Activated gamma-delta T cell (primary cell): ENCODE data around the gene TRA2A.
"Not testable (repeated sequence)": the region's sequence is repeated elsewhere in the genome, so short reads cannot be mapped to it uniquely, and the experiment has no call there.

Experiments used
- DNase-seq: peaks from one replicate; lab custom pipeline; 2025; lab: John Stamatoyannopoulos, UW

Gene TRA2A

DNA sequence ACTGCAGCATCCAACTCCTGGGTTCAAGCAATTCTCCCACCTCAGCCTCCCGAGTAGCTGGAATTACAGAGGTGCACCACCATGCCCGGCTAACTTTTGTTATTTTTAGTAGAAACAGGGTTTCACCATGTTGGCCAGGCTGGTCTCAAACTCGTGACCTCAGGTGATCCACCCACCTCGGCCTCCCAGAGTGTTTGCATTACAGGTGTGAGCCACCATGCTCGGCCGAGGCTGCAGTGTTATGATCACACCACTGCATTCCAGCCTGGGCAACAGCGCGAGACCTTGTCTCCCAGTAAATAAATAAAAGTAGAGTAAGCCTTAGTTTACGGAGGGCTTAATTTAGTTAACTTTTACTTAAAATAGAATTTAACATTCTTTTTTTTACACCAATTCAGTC, 37.8 kb downstream of the TRA2A start:
- no peak for DNase-seq

DNA sequence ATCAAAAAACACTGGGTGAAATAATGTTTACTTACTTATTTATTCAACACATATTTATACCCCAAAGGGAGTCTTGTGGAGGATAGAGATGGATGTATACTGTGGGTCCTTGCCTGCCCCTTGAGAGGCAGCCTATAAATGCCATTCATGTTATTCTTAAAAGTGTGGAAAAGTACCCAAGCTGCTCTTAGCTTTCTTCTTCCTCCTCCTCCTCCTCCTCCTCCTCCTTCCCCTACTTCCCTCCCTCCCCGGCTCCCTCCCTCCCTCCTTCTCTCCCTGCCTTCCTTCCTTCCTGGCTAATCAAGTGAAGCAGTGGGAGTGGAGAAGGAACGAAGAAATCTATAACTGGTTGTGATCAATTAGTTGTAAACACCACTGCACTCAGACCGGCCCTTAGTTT, 40.3 kb downstream of the TRA2A start:
- no peak for DNase-seq

DNA sequence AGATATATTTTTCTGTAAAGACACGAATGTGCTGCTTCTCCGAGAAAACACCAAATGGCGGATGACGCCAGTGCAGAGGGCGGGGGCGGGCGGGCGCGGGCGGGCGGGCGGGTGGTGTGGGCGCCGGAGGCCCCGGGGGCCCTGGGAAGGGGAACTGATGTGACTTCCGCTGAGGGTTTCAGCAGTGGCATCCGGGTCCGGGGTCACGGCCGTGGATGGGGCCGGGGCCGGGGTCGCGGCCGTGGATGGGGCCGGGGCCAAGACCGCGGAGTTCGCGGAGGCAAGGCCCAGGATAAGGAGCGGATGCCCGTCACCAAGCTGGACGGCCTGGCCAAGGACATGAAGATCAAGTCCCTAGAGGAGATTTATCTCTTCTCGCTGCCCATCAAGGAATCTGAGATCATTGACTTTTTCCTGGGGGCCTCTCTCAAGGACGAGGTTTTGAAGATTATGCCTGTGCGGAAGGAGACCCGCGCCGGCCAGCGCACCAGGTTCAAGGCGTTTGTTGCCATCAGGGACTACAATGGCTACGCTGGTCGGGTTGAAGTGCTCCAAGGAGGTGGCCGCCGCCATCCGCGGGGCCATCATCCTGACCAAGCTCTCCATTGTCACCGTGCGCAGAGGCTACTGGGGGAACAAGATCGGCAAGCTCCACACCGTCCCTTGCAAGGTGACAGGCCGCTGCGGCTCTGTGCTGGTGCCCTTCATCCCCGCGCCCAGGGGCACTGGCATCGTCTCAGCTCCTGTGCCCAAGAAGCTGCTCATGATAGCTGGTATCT, 41.2 kb downstream of the TRA2A start:
- DNase-seq = peak; percentile 32

DNA sequence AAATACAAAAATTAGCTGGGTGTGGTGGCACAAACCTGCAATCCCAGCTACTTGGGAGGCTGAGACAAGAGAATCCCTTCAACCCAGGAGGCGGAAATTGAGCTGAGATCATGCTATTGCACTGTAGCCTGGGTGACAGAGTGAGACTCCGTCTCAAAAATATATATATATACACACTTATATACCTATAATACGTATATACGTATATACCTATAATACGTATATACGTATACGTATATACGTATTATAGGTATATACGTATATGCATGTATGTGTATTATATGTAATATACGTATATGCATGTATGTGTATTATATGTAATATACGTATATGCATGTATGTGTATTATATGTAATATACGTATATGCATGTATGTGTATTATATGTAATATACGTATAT, 43.1 kb downstream of the TRA2A start:
- DNase-seq = not testable (repeated sequence)

DNA sequence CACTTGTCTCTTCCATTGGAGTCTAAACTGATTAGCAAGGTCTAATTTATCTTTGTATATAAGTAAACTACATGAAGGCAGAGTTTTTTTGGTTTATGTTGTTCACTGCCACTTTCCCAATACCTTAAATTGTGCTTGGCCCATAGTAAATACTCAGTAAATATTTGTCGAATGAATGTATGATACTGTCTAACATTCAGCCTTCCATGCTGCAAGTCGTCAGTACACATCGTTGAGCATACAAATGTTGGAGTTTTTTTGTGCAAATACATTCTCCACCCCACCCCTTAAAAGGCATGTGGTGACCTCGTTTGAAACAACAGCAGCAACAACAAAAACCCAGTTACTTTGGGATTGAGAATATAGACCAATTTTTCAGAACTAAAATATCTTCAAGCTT, 44.1 kb downstream of the TRA2A start:
- DNase-seq = no peak

DNA sequence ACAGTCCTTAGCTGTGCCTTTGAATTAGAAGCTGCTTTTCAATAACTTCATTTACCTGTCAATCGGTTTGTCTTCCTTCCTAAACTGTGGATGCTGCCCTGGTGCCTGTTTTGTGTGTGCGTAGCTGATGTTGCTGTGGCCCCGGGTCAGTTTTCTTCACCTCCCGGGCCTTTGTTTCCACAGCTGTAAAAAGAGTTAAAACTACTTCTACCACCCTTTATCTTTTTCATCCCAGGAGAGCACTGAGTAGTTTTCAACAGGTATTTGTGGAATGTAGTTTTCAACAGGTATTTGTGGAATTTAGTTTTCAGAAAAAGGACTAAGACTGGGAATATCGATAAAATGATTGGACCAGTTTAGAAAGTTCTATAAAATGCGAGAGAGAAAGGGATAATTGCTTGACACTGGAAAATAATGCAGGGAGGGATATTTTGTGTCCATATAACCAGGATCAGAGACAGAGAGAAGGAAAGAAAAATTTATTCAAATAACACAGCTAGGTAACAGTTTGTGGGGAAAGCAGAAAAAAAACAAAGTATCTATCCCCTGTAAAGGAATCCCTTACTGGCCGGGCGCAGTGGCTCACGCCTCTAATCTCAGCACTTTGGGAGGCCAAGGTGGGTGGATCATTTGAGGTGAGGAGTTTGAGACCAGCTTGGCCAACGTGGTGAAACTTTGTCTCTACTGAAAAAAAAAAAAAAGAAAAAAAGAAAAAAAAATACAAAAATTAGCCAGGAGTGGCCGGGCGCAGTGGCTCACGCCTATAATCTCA, 45.6 kb downstream of the TRA2A start:
- DNase-seq = no peak

DNA sequence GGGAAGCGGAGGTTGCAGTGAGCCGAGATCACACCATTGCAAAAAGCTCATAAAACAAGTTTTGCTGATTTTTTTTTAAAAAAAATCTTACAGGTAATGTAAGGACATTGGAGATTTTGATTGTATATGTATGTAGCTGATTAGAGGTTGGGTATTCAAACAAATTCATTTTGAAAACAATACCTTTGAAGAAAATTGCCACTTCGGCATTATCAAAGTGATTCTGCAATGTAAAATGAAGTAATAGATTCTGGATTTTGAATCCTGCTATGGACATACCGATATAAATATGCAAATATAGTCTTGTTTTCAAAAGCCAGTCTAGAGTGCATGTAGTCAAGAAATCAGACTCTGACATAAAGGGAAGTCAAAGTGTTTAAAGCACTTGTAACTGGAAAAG, 49.1 kb downstream of the TRA2A start:
- DNase-seq = no peak

DNA sequence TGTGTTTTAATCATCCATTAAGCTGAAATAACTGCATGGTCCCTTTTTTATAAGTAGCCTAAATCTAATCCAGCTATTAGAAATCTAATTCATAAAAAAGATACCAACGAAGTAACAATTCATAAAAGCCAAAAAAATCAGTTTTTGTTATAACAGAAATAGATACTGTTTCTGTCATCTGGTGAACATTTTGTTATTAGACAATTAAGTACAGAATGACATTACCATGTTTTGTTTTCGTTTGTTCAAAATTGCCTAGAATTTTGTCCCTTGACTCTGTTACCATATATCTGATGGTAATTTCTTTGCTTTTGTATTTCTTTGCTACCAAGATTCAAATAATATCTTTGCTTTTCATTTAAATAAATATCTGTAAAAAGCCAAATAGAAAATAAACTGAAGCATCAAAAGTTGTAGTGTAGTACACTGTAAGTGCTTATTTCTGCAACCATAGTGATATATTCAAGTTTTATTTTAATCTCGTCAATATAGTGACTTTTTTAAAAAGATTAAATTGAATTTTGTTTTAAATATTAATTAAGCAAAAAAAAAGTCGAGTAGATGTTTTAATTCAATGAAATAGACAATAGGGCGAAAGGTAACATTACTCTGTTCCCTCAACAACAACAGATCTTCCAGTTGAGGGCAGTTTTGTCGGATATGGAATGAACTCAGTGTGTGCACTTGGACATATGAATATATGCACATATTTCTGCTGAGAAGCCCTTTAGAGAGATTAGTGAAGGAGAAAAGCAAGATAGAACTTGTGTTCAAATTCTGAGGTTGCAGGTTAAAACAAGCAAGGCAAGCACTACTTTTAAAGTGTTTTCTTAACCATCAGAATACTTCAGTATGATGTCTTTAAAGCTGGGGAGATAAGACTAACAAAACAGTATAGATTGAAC, 53.6 kb downstream of the TRA2A start:
- DNase-seq = no peak

DNA sequence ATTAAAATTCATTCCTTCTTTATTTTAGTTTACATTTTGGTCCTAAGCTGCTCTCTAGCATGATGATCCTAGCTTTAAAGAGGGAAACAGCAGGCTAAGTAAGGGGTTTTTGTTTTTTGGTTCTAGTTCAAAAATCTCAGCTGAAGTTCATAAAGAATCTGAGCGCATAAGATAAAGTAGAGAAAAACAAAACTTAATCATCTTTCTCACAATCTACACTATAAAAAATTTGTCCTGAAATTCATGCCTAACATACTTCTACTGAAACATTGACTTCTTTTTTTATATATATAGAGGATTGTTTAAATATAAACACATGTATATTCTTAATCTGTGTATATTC, 54.7 kb downstream of the TRA2A start:
- DNase-seq = no peak

DNA sequence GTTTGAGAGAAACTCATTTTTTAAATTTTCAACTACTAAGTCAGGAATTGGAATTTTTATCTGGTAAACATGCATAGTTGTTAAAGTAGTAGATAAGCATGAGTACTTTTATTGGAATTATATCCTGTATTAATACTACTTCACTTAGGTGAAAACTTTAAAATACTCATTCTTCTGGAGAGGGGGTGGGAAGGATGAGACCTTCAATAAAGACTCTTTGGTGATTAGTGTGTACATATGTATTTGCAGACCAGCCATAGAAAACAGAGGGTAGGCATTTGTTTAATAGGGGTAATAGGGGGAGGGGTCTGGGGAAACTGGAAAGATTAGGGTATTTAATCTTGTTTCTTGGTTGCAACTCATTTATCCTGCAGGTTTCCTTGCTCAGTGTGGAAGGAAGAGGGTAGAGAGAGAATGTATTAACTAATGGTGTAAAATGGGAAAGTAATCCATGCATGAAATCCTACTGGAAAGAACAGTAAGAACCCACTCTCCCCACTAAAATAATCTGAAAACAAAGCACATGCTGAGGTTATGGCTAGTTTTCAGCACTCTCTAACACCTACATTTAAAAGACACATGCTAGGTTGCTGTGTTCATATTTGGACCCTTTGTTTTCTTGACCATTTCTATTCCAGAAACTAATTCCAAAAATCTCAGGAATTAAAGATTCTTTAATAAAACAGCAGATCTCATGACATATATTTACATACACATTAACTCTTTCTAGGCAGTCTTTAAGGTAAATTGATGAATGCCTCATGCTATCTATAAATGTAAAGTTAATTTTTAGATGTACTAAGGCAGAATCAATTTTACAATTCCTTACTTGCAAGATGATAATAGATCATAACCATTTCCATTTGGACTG, 55.3 kb downstream of the TRA2A start:
- DNase-seq = no peak

DNA sequence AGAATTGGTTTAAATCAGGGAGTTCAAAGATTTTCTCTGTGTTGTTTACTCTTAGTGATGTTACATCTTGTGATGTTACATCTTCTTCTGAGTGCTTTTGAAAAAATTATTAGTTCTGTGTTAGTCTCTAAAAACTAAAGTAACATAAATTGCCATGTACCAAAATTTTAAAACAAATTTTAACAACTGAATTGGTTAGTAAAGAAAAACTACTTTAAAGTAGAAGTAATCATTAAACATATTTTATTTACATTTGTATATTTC, 56.3 kb downstream of the TRA2A start:
- DNase-seq = no peak

DNA sequence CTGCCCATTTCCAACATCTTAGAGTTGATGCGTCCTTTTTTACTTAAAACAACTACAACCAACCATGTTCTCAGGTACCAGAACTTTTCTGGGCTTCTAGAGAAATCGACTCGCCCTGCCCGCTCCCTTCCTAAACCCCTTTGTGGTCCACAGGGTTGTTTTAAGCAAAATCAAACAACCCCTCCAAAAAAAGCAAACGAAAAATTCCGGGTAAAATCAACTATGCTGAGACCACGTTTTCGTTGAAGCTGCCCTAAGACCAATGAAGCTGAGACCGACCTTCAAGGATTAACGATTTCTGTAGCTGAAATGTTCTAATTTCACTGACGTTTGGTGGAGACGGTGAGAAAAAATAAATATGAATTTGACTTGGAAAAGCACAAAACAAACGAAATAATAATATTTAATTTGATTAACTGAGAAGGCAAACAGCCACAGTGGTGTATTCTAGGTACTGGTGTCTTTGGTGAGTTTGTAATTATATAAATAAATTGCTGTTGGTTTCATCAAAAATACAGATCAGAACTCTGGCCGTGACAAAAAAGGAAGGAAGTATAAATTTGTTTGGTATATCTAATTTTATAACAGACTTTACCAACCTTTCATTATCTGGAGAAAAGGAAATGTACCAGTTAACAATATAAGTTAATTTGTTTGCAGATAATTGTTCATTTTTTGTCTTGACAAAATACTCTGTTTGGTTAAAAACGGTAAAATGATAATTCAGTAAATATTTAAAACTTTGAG, 56.8 kb downstream of the TRA2A start:
- no peak for DNase-seq

DNA sequence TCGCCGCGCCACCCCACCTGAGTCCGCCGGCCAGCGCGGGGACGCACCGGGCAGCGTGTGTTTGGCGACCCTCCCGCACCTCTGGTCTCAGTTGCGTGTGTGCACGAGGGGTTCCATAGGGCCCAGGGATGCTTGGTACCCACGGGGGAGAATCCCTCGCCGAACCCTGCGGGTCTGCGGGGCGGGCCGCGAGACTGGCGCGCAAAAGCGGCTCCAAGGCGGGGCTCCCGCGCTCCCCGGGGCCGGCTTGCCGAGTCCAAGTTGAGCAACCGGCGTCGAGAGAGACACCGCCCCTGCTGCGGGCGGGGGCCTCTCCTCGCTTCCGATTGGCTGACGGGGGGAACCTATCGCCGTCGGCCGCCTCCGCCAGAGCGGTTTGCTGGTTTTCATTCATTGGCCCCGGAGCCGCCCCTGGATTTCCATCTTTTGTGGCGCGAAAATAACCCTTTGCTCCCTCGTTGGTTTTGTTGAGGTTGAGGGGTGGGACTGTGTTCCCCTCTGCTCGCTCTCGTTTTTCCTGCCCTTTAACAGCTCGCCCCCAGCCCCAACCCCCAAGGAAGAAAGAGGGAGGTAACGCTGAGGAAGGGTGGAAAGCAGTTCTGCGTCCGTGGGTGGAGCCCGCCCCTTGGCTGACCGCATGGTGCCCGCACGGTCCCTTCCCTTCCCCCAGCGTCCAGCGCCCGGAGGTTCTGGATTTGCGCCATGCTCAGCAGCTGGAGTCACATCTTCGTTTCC, 57.5 kb downstream of the TRA2A start:
- DNase-seq = peak; percentile 15

DNA sequence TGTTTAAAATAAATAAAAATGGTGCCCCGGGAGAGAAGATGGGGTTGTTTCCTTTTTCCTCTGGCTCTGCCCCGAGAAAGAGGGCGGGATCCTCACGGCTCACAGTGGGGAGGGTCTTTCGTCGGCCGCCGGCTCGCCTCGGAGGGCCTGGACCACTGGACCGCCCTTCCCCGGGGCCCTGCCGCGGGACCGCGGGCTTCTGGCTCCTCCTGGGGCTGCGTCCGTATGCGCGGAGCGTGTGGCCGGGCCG, 58.0 kb downstream of the TRA2A start:
- no peak for DNase-seq

DNA sequence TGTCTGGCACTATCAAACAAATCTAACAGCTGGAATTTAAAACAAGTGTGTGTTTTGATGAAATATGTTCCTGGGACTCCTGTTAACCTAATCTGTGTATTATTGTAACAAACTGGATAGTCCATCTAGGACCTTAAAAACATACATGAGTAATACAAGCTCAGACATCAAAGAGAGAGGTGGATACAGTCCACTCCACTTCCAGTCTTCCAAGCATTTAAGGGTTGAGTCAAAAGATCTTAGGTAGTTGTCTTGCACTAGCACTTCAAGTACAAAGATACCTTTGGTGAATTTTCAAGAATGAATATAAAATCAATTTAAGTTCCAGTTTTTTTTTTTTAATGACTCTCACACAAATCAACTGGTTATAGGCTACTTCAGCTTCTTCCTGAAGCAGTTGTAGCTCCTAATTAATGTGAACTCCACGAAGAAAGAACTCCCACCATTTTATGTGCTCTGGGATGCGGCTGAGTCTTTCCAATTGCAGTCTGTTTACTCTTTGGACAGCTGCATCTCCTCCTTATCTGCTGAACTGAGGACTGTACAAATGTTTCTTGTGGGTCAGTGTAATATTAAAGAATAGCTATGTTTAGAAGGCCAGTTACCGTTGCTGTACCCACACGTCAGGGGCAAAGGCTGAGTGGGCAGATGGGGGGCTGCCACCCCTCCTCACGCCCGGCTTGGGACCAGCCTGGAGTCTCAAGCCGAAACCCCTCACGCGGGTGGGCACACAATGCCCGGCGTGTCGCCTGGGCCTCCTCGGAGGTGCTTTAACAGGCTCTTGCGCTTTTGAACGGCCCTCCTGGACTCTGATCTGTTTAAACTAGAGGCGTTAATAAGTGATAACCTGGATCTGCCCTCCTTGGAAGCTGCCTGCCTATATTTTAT, 58.6 kb downstream of the TRA2A start:
- DNase-seq = no peak

DNA sequence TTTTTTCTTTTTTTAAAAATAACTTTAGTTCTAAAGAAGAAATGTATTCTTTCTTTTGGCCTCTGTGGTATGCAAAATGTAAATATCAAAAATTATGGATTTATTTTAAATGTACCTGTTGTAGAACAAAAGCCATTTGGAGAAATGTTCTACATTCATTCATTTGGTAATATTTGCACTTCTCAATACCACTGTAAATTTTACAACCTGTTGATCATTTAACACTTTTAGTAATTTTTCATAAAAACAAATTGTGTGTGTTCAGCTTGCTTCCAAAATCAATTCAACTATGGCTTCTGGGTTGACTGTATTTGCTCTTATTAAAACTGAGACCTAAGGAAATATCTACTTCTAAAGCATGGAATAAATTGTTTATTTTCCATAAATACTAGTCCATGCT, 59.2 kb downstream of the TRA2A start:
- no peak for DNase-seq

DNA sequence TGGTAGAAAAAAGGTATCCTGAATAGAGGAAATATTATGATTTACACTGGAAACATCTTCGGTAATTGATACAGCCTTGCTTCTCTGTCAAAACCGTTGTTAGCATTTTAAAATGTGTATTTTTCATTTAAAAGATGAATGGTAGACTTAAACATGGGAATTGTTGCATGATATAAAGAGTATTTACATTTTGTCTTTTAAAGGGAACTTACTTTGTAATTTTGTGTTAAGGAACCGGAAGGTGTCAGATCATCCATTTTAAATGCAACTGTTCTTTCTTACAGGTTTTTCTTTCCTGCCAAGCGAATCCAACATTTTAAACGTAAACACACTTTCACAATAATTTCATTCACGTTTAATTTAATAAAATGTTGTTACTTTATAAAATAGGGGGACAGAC, 59.7 kb downstream of the TRA2A start:
- no peak for DNase-seq

DNA sequence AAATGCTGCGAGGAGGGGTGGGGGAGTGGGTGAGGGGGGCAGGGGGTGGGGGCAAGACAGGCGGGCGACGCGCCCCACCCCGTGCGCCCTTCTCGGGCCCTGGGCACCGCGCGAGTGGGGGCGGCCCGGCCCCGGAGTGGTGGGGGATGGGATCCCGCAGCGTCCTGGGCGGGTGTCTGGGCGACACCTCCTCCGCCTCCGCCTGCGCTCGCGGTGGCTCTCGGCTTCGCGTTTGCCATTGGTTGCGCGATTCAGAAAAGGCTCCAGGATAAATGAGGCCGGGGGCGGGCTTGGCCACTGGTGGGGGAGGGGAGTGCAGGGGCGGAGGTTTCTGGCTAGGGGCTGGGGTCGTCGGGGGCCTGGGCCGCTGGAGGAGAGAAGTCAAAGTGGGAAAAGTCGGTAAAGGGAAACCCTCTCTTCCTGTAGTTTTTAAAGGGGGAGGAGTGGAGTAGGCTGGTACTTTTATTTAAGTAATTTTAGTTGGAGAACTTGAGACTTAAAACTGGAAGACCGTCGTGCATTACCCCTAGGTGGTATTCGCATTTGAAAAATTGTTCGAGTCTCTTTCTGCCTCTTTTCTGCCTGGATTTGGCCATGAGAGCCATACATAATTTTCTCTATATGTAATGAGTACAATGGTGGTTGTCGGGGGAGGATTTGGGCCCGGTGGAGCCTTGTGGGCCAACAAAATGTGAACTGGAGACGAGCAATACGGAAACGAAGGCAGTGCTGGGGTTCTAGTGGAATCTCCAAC, 60.5 kb downstream of the TRA2A start:
- peak; percentile 28 for DNase-seq
